Mononuclear cell (primary cell): Measurements from ENCODE around the gene RPP30. TPM values are rescaled to one million over a fixed set of nuclear protein-coding genes. Genes with fewer than 3 reads are reported as not detected.

Experiments used
- H3K27me3 ChIP-seq: 2 replicates; pipeline ENCODE4 v1.6.0; 2011; ENCODE audit warnings: low read length, control low read depth; ENCODE audit not compliant: insufficient read depth
- H3K4me1 ChIP-seq: 2 replicates; pipeline ENCODE4 v1.5.1; 2011; ENCODE audit warnings: mild to moderate bottlenecking, low read length, control low read depth; ENCODE audit not compliant: insufficient read depth
- H3K4me3 ChIP-seq: 2 replicates; pipeline ENCODE4 v1.5.1; 2011; ENCODE audit warnings: mild to moderate bottlenecking, low read length, moderate library complexity
- H3K9me3 ChIP-seq: 2 replicates; pipeline ENCODE4 v1.5.1; 2011; ENCODE audit warnings: low read depth, mild to moderate bottlenecking, control low read depth, low read length
- total RNA-seq: library from RNA; depleted of rRNA; stranded (reverse); fragments of >200 nt; gene quantifications from one replicate; pipeline ENCODE4 v1.2.3, GENCODE V29; 2012

The RPP30 gene
- total RNA-seq, 1 donor: 34.1 TPM

- Histone ChIP-seq H3K9me3 (no peaks in the 10 kb centered on the region), H3K4me3 (no peak overlapping the region), H3K27me3 (no peaks in the 10 kb centered on the region), H3K4me1 (no peaks in the 10 kb centered on the region)
These were observed 48.2 kb downstream of the RPP30 start for GRCh38 chr10:90919683-90920574.

GRCh38 chr10:90920986-90921666, 49.4 kb downstream of the RPP30 start, which contains the start of gene ANKRD1:
TSS of gene ANKRD1 (minus strand) at chr10:90921087. CDS start at chr10:90921027, 60 bp downstream.
- H3K9me3 ChIP-seq: no peaks in the 10 kb centered on the region
- H3K27me3 ChIP-seq: no peaks in the 10 kb centered on the region
- H3K4me1 ChIP-seq: no peaks in the 10 kb centered on the region
- H3K4me3 ChIP-seq: no peak within 1 kb of the TSS

- no peaks in the 10 kb centered on the region for H3K27me3 ChIP-seq
- no peaks in the 10 kb centered on the region for H3K4me1 ChIP-seq
- no peak overlapping the region for H3K4me3 ChIP-seq
- H3K9me3 ChIP-seq: no peaks in the 10 kb centered on the region
These were observed 50.1 kb downstream of the RPP30 start for GRCh38 chr10:90921906-90922305.

- H3K27me3 ChIP-seq: no peaks in the 10 kb centered on the region
- H3K4me3 ChIP-seq: no peak overlapping the region
- no peaks in the 10 kb centered on the region for H3K9me3 ChIP-seq
- H3K4me1 ChIP-seq: no peaks in the 10 kb centered on the region
These were observed 51.4 kb downstream of the RPP30 start for GRCh38 chr10:90923111-90923731.

GRCh38 chr10:90924552-90924951, 52.8 kb downstream of the RPP30 start:
- Histone ChIP-seq H3K9me3 (no peaks in the 10 kb centered on the region), H3K4me1 (no peaks in the 10 kb centered on the region), H3K27me3 (no peaks in the 10 kb centered on the region), H3K4me3 (no peak overlapping the region)

- Histone ChIP-seq H3K4me3 (no peak overlapping the region), H3K27me3 (no peaks in the 10 kb centered on the region), H3K4me1 (no peaks in the 10 kb centered on the region), H3K9me3 (no peaks in the 10 kb centered on the region)
These were observed 53.6 kb downstream of the RPP30 start for GRCh38 chr10:90925079-90926029.

- H3K4me1 ChIP-seq: no peaks in the 10 kb centered on the region
- H3K27me3 ChIP-seq: no peaks in the 10 kb centered on the region
- no peaks in the 10 kb centered on the region for H3K9me3 ChIP-seq
- H3K4me3 ChIP-seq: no peak overlapping the region
These were observed 55.5 kb downstream of the RPP30 start for GRCh38 chr10:90927293-90927692.

GRCh38 chr10:90929179-90929578, 57.4 kb downstream of the RPP30 start:
- H3K4me3 ChIP-seq: no peak overlapping the region
- H3K9me3 ChIP-seq: no peaks in the 10 kb centered on the region
- no peaks in the 10 kb centered on the region for H3K27me3 ChIP-seq
- H3K4me1 ChIP-seq: no peaks in the 10 kb centered on the region

GRCh38 chr10:90930070-90930837, 58.5 kb downstream of the RPP30 start:
- Histone ChIP-seq H3K27me3 (no peaks in the 10 kb centered on the region), H3K4me1 (no peaks in the 10 kb centered on the region), H3K4me3 (no peak overlapping the region), H3K9me3 (no peaks in the 10 kb centered on the region)

- Histone ChIP-seq H3K9me3 (no peaks in the 10 kb centered on the region), H3K4me1 (no peaks in the 10 kb centered on the region), H3K4me3 (no peak overlapping the region), H3K27me3 (no peaks in the 10 kb centered on the region)
These were observed 59.4 kb downstream of the RPP30 start for GRCh38 chr10:90930971-90931871.

- Histone ChIP-seq H3K27me3 (no peaks in the 10 kb centered on the region), H3K4me3 (no peak overlapping the region), H3K9me3 (no peaks in the 10 kb centered on the region), H3K4me1 (no peaks in the 10 kb centered on the region)
These were observed 64.0 kb downstream of the RPP30 start for GRCh38 chr10:90935581-90936275.

- no peak overlapping the region for H3K4me3 ChIP-seq
- no peaks in the 10 kb centered on the region for H3K9me3 ChIP-seq
- no peaks in the 10 kb centered on the region for H3K4me1 ChIP-seq
- H3K27me3 ChIP-seq: no peaks in the 10 kb centered on the region
These were observed 64.5 kb downstream of the RPP30 start for GRCh38 chr10:90936276-90936659.
